Colonic mucosa (tissue), 4 donors: ENCODE data around the gene COL27A1. TPM values are rescaled to one million over a fixed set of nuclear protein-coding genes. Genes with fewer than 3 reads are reported as not detected.

Source experiments
- DNase-seq: peaks from one replicate; pipeline ENCODE4 v3.0.0-alpha.2; 2020
- H3K27ac ChIP-seq: fragments of 200-600 bp; one replicate; pipeline ENCODE4 v1.8.0; 2021
- H3K27me3 ChIP-seq: fragments of 200-600 bp; one replicate; pipeline ENCODE4 v1.8.0; 2021
- H3K36me3 ChIP-seq: fragments of 200-600 bp; one replicate; pipeline ENCODE4 v1.8.0; 2021
- H3K4me1 ChIP-seq: fragments of 200-600 bp; one replicate; pipeline ENCODE4 v1.8.0; 2021; ENCODE audit warnings: mild to moderate bottlenecking
- H3K4me3 ChIP-seq: fragments of 200-600 bp; one replicate; pipeline ENCODE4 v1.8.0; 2021
- H3K9ac ChIP-seq, 2 donors: one replicate each; pipeline ENCODE4 v1.7.0; 2013; ENCODE audit warnings: control low read depth in 2 of 2, low read depth in 2 of 2, low read length in 2 of 2
- H3K9me3 ChIP-seq: fragments of 200-600 bp; one replicate; pipeline ENCODE4 v1.8.0; 2021
- intact Hi-C: fragments of 100-400 bp; cut with DNase I; formaldehyde crosslinking; loops from one replicate; pipeline ENCODE4 v1.14.1; 2022
- total RNA-seq, 2 donors: library from RNA; stranded (reverse); fragmentation: NEBNext Ultra II Directional in 1 of 2; extraction: Animal tissue kit (Norgen Biotek cat#: 25700) in 1 of 2; gene quantifications; one replicate each; pipeline ENCODE4 v1.2.1, GENCODE V29; 2021
- TF ChIP-seq, protein P1 (sequence below): fragments of 200-600 bp; IDR thresholded peaks from one replicate; pipeline ENCODE4 v1.8.0; 2022; ENCODE audit warnings: antibody characterized with exemption, mild to moderate bottlenecking
- donor health status: healthy.
- donor health status: DM: no; HTN: no; CAD: no.
- donor health status: DM: no; HTN: no; CAD: no.

COL27A1 gene
- total RNA-seq, 2 donors from 2014 or later: 2.9 to 4.2 TPM

DNA sequence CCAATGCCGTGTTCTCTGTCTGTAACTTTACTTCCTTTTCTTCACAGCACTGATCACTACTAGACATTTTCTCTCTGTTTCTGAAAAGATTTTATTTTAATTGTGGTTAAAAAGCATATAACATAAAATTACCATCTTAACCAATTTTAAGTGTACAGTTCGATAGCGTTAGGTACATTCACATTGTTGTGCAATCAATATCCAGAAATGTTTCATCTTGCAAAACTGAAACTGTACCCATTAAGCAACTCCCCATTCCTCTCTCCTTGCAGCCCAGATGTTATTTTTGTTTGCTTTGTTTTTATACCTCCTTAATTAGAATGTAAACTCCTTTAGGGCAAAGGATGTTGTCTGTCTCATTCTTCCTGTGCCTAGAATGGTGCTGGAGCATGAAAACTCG lies 47.5 kb downstream of the COL27A1 start:
- no peak overlapping the region for H3K9ac ChIP-seq
- TF ChIP-seq, protein P1, sequence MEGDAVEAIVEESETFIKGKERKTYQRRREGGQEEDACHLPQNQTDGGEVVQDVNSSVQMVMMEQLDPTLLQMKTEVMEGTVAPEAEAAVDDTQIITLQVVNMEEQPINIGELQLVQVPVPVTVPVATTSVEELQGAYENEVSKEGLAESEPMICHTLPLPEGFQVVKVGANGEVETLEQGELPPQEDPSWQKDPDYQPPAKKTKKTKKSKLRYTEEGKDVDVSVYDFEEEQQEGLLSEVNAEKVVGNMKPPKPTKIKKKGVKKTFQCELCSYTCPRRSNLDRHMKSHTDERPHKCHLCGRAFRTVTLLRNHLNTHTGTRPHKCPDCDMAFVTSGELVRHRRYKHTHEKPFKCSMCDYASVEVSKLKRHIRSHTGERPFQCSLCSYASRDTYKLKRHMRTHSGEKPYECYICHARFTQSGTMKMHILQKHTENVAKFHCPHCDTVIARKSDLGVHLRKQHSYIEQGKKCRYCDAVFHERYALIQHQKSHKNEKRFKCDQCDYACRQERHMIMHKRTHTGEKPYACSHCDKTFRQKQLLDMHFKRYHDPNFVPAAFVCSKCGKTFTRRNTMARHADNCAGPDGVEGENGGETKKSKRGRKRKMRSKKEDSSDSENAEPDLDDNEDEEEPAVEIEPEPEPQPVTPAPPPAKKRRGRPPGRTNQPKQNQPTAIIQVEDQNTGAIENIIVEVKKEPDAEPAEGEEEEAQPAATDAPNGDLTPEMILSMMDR: no peak
- H3K9me3 ChIP-seq: no peaks in the 10 kb centered on the region
- no peaks in the 10 kb centered on the region for H3K27me3 ChIP-seq
- DNase-seq: no peak
- no peak overlapping the region for H3K27ac ChIP-seq
- no peaks in the 10 kb centered on the region for H3K36me3 ChIP-seq
- no peaks in the 10 kb centered on the region for H3K4me1 ChIP-seq
- intact Hi-C loops: no loop called here
- H3K4me3 ChIP-seq: no peak overlapping the region

DNA sequence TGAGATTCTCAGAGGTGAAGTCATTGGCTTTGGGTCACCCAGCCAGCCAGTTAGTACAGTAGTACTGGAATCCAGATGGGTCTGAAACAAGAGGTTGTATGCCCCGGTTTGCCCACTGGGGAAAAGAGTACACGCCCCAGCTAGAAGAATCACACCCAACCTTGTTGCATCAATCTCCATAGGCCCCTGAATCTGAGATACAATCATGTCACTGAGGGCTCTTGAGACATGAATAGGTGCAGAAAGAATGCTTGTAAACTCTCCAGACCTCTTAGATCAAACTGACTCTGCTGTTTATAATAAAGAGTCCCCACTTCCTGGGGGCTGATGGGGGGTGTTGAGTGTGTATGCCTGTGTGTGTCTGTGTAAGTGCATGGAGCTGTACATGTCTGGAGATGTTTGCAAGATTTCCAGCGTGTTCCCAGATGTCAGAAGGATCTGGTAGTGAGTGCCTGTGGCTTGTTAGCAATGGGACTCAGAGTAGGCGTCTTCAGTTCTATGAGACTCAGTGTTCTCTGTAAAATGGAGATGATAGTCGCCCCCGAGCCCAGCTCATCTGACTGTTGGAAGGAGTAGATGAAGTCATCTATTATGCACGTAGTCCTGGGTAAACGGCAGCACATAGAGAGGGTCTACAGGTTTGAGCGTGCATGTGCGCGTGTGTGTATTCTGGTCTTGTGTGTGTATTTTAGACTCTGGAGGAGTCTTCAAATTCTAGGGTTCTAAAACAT lies 48.2 kb downstream of the COL27A1 start:
- DNase-seq: no peak
- intact Hi-C loops: no loop called here
- Histone ChIP-seq H3K36me3 (no peaks in the 10 kb centered on the region), H3K4me3 (no peak overlapping the region), H3K27me3 (no peaks in the 10 kb centered on the region), H3K9me3 (no peaks in the 10 kb centered on the region), H3K9ac (no peak overlapping the region), H3K27ac (no peak overlapping the region), H3K4me1 (no peaks in the 10 kb centered on the region)
- TF ChIP-seq, protein P1: no peak

DNA sequence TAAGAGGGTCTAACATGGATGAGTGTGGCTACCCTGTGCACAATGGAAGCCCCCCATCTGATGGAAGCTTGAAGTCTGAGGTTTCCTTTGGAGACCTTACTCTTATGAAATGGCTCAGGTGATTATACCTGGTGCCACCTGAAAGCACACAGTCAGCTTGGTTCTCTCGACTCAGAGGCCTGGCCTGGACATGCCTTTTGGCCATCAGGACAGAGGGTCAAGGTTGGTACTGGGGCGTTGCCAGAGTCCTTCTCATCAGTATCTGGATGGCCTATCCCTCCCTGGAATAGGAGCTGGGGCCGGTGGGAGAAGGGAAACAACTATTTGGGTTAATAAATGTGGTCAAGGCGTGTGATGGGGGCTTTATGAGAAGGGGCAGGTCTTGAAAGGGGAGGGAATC lies 48.9 kb downstream of the COL27A1 start:
- no peaks in the 10 kb centered on the region for H3K4me1 ChIP-seq
- TF ChIP-seq, protein P1: no peak
- H3K9ac ChIP-seq: no peak overlapping the region
- H3K9me3 ChIP-seq: no peaks in the 10 kb centered on the region
- DNase-seq: no peak
- intact Hi-C loops: no loop called here
- no peak overlapping the region for H3K27ac ChIP-seq
- H3K27me3 ChIP-seq: no peaks in the 10 kb centered on the region
- no peaks in the 10 kb centered on the region for H3K36me3 ChIP-seq
- no peak overlapping the region for H3K4me3 ChIP-seq

DNA sequence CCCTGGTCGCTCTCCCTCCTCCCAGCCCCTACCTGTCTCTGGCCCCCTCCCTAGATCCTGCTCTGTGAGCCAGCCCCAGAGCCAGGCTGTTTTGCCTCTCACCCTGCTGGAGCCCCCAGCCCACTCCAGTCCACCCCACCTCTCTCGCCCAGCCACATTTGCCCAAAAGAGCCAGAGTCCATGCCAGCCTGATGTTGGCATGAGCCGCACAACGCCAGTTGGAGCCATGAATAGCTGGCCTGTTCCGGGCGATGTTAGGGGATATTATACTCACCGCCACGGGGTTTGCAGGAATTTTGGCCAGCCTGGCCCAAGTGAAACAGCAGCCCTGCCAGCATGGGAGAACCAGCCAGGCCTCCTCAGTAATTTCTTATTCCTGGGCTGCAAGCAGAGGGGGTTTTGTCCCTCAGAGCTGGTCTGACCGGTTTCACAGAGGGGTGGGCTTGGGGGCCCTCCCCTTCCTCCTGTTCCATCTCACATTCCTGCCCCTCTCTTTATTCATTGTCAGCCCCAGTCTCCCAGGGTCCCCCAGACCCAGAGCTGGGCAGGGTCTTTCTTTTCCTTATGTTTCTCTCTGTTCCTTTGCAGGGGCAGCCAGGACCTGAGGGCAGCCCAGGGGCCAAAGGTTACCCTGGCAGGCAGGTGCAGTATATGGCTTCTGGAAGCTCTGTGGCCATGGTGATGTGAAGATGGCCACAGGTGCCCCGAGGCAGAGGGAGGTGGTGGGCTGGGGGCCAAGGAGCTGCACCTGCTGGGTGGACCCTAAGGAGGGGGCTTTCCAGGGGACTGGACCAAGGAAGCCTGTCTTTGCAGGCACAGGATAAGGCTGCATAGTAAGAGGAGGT lies 50.1 kb downstream of the COL27A1 start:
- Histone ChIP-seq H3K9me3 (no peaks in the 10 kb centered on the region), H3K9ac (no peak overlapping the region), H3K4me3 (no peak overlapping the region), H3K27ac (no peak overlapping the region), H3K27me3 (no peaks in the 10 kb centered on the region), H3K4me1 (no peaks in the 10 kb centered on the region), H3K36me3 (no peaks in the 10 kb centered on the region)
- TF ChIP-seq, protein P1: no peak
- intact Hi-C loops: no loop called here
- DNase-seq: no peak

DNA sequence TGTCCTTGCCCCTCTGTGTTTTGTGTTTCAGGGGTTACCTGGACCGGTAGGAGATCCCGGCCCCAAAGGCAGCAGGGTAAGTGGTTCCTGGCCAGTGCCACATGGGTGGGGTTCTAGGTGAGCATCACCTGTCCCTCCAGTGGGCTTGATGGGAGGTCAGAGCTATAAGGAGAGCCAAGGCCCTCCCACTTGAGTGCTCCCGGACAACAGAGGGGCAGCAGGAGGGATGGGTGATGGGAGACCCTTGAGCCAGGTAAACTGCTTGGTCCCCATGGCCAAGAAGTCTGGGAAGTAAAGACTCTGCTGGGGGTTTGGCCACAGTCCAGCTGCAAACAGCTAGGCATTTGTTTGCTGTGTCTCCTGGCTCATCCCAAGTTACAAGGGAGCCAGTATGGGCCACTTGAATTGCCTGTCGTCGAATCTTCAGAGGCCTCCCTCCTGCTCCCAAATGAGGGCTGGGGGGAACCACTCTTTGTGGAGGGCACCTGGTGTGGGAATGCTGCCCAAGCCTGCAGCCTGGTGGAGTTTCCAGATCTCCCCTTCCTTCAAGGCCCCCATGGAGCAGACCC lies 51.0 kb downstream of the COL27A1 start:
- Histone ChIP-seq H3K36me3 (no peaks in the 10 kb centered on the region), H3K27ac (no peak overlapping the region)

More for the DNA sequence above, 51.0 kb downstream of the COL27A1 start:
- intact Hi-C loops: no loop called here
- H3K27me3 ChIP-seq: no peaks in the 10 kb centered on the region
- H3K4me3 ChIP-seq: no peak overlapping the region
- H3K9me3 ChIP-seq: no peaks in the 10 kb centered on the region
- no peak overlapping the region for H3K9ac ChIP-seq
- TF ChIP-seq, protein P1: no peak
- no peaks in the 10 kb centered on the region for H3K4me1 ChIP-seq
- no peak for DNase-seq
